K562 (cell line): ENCODE measurements around the gene KLHL22. TPM values are rescaled to one million over a fixed set of nuclear protein-coding genes. Genes with fewer than 3 reads are reported as not detected.

Experiments used
- DEAF1 ChIP-seq: fragments of 450-650 bp; formaldehyde crosslinking; IDR thresholded peaks from 2 replicates; pipeline ENCODE4 v1.4.0; 2020; ENCODE audit warnings: mild to moderate bottlenecking, moderate library complexity
- KHSRP ChIP-seq: fragments of 450-650 bp; IDR thresholded peaks from 2 replicates; pipeline ENCODE4 v1.6.1; 2017
- MGA ChIP-seq: fragments of 450-650 bp; IDR thresholded peaks from 2 replicates; pipeline ENCODE4 v1.6.1; 2016; ENCODE audit warnings: mild to moderate bottlenecking, moderate library complexity
- ZBTB7A ChIP-seq: IDR thresholded peaks from 2 replicates; pipeline ENCODE4 v1.6.1; 2011; ENCODE audit warnings: low read depth, mild to moderate bottlenecking, low read length, moderate library complexity, borderline replicate concordance; ENCODE audit not compliant: control insufficient read depth
- polyA plus RNA-seq, 8 experiments: library from polyadenylated mRNA; depleted of rRNA in 4 of 8; stranded (reverse) in 5 of 8; unstranded in 3 of 8; fragments of >200 nt; fragmentation: Nextera tagmentation in 2 of 8; fragmentation: Illumina TruSeq in 1 of 8; extraction: Ambion mirVana in 2 of 8; extraction: Trizol in 1 of 8; gene quantifications; 2 replicates each; pipeline versions ENCODE4 v1.2.1 to v1.2.3, GENCODE V29; 2011 to 2014; ENCODE audit warnings: inconsistent platforms in 1 of 8, missing spikeins in 1 of 8
- total RNA-seq, 7 experiments: library from RNA; depleted of rRNA in 6 of 7; stranded (reverse); fragments of >200 nt in 6 of 7; fragmentation: Illumina TruSeq in 2 of 7; extraction: Trizol in 2 of 7; gene quantifications; 2 replicates each; pipeline versions ENCODE4 v1.2.1 to v1.2.3, GENCODE V29; 2011 to 2021; ENCODE audit warnings: low replicate concordance in 1 of 7

KLHL22 gene
- total and polyA plus RNA-seq, 9 of the 15 experiments (the other 6 are each of a cell fraction or from before 2014, with no cell fraction given), result 1.3 to 25.6 (median 15.2) TPM

GRCh38 chr22:20438678-20439492 is 56.7 kb downstream of the KLHL22 start (continued):
- TF ChIP-seq MGA (no peak), KHSRP (no peak), DEAF1 (CRISPR knock-in tag) (no peak), ZBTB7A (0 out of 2 replicates have a peak, but pooled peaks have one; percentile 7)
